Measurements from ENCODE around the gene ZNF236.

DNA sequence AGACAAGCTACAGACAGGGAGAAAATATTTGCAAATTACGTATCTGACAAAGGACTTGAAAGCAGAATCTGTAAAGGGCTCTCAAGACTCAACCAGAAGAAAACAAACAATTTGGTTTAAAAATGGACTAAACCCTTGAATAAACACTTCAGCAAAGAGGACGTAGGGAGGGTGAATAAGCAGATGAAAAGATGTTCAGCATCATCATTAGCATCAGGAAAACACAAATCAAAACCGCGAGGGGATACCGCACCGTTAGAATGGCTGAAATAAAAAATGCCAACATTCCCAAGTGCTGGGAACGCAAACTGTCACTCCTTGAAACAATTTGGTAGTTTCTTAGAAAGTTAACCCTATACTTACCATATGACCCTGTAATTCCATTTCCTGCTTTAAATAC, 173.5 kb downstream of the ZNF236 start:
- no peak for TF ChIP-seq POLR2AphosphoS5 (IDR thresholded peaks at IDR 0.05)
- TF ChIP-seq, protein P1, sequence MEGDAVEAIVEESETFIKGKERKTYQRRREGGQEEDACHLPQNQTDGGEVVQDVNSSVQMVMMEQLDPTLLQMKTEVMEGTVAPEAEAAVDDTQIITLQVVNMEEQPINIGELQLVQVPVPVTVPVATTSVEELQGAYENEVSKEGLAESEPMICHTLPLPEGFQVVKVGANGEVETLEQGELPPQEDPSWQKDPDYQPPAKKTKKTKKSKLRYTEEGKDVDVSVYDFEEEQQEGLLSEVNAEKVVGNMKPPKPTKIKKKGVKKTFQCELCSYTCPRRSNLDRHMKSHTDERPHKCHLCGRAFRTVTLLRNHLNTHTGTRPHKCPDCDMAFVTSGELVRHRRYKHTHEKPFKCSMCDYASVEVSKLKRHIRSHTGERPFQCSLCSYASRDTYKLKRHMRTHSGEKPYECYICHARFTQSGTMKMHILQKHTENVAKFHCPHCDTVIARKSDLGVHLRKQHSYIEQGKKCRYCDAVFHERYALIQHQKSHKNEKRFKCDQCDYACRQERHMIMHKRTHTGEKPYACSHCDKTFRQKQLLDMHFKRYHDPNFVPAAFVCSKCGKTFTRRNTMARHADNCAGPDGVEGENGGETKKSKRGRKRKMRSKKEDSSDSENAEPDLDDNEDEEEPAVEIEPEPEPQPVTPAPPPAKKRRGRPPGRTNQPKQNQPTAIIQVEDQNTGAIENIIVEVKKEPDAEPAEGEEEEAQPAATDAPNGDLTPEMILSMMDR (IDR thresholded peaks at IDR 0.05): no peak
- TF ChIP-seq POLR2A (IDR thresholded peaks at IDR 0.05): no peak
- TF ChIP-seq EP300 (IDR thresholded peaks at IDR 0.05): no peak

Measured in suprapubic skin (tissue), 4 donors.